ENCODE results near the gene PTPRR. TPM values are rescaled to one million over a fixed set of nuclear protein-coding genes. Genes with fewer than 3 reads are reported as not detected.

Gene PTPRR
- total RNA-seq, 1 donor from 2014 or later = not detected

- intact Hi-C loops (cut with micrococcal nuclease) = no loop called here
Observed at GRCh38 chr12:70706611-70707010, 213.9 kb downstream of the PTPRR start.

GRCh38 chr12:70698345-70698744 lies 222.2 kb downstream of the PTPRR start:
- intact Hi-C loops (cut with micrococcal nuclease) = no loop called here

- intact Hi-C loops (cut with micrococcal nuclease) = no loop called here
Observed at GRCh38 chr12:70695361-70696023, 225.0 kb downstream of the PTPRR start.

- intact Hi-C loops (cut with micrococcal nuclease) = no loop called here
Observed at GRCh38 chr12:70692681-70693288, 227.8 kb downstream of the PTPRR start.

DNA sequence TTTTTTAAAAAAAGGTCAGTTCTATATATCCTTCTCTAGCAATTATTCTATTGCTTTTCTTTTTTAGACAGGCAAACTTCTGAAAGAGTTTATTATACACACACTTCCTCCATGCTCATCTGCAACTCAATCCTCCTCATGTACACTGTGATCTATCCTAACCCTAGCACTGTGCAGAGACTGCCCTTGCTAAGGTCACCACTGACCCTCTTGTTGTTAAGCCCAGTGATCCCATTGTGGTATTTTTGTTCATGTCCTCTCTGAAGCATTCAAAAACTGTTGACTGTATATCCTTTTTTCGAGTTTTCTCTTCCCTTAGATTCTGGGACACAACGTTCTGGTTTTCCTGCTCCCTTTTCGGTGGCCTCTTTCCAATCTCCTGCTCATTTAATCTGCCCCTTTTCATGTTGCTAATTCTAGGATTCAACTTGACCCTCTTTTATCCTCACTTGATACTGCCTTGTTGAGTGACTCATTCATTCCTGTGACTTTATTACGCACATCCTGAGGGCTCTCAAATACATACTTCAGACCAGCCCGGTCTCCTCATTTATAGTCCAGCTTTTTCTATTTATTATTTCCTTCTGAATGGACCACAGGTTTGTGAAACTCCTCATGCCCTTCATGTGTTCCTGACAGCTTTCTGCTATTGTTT lies 229.4 kb downstream of the PTPRR start:
- intact Hi-C loops (cut with micrococcal nuclease) = no loop called here

DNA sequence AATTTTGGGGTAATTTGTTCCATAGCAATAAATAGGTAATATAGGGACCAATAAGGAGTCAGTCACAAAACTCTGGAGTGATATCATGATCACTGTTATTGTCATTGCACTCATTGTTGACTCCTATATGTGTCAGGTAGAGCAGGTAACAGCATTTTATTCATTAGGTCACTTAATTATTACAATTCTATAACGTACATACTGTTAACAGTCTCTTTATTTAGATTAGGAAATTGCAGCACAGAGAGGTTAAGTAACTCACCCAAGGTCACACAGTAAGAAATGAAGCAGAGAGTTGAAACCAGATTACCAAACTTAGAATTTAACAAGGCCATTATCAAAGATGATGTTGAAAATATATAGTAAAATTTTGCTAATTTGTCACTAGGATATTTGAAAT lies 233.6 kb downstream of the PTPRR start:
- intact Hi-C loops (cut with micrococcal nuclease) = no loop called here

DNA sequence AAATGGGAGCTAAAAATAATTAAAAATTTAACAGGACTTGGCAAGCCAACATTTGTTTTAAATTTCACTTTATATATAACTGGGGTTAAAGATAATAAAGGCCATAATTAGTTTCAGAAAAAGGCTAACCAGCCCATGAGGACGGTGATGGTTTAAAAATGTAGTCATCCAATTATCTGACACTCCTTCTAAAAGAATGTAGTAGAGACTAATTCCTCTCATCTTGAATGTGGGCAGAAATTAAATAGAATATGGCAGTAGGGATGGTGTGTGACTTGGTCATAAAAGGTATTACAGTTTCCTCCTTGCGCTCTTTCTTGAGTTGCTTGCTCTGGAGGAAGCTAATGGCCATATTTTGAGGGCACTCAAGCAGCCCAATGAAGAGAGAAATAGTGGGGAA lies 234.2 kb downstream of the PTPRR start:
- intact Hi-C loops (cut with micrococcal nuclease) = no loop called here

GRCh38 chr12:70683976-70684375 lies 236.6 kb downstream of the PTPRR start:
- intact Hi-C loops (cut with micrococcal nuclease) = no loop called here

GRCh38 chr12:70671698-70672097 lies 248.8 kb downstream of the PTPRR start:
- intact Hi-C loops (cut with micrococcal nuclease) = no loop called here

GRCh38 chr12:70670948-70671347 lies 249.6 kb downstream of the PTPRR start:
- intact Hi-C loops (cut with micrococcal nuclease) = no loop called here

DNA sequence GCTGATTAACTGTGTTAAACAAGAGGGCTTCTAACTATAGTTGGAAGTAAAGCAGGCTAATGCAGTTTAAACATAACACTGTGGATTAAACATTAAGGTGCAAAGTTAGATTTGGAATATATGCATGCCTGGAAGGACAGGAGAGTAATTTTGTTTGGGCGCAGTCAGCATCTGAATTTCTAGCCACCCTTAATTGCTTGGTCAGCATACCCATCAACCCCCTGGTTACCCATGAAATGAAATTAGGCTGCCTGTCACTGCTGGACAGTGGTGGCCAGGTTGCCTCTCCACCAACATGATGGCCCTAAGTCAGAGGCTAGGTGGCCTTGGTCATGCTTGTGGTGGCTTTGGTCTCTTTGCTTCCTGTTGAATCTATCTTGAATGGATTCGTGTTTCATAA lies 253.3 kb downstream of the PTPRR start:
- intact Hi-C loops (cut with micrococcal nuclease) = no loop called here

- intact Hi-C loops (cut with micrococcal nuclease) = no loop called here
Observed at GRCh38 chr12:70666364-70666763, 254.2 kb downstream of the PTPRR start.

GRCh38 chr12:70664465-70664881 lies 256.1 kb downstream of the PTPRR start:
- intact Hi-C loops (cut with micrococcal nuclease) = no loop called here

GRCh38 chr12:70663838-70664237 lies 256.7 kb downstream of the PTPRR start:
- intact Hi-C loops (cut with micrococcal nuclease) = no loop called here

DNA sequence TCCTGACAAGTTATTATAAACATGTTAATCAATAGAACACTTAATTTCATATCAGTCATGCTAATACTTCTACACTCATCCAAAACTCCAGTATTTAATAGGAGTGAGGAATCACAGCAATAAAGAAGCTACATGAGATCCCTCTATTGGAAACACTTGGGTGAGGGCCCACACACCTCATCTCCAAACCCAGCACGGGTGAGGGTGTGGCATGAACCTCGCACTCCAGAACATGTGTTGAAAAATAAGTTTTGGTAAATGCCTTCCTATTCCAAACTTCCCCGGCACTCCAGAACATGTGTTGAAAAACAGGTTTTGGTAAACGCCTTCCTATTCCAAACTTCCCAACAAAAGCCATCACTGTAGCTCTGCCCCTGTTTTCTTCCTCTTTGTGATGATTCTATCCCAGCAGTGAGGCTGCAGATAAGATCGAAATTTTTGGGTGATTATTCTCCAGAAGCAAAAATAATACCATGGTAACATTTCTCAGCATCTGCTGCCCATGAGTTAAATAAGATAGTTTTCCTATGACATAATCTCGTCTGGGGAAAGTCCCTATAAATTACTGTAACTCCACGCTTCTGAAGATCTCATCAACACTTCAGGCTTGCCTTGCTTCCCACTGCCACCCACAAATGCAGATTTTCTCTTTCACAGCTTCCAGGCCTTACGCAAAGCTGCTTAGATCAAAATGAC lies 258.9 kb downstream of the PTPRR start:
- intact Hi-C loops (cut with micrococcal nuclease) = no loop called here

DNA sequence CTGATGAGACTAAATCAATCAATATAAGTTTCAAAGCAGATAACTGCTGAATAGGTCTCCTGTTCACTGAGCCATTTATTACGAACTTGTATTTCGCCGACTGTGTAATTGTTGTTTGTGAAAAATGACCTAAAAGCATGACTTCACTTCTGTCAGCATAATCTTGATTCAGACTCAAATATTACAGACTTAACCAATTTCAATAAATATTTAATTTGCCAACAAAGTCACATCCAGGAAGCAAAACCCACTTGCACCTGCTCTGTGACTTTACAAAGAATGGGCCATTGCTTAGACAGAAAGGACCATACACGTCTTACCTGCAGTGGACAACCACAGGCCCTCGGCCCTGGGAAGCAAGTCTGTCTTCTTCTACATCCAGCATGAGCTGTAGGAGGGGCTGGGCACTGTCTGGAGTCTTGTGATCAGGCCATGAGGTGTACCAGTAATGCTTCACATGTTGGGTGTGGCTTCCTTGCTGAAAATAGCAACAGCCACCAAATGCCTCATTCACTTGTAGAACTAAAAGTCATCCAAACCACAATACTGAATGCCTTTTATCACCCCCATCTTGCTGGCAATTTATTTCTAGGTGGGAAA lies 259.8 kb downstream of the PTPRR start:
- intact Hi-C loops (cut with micrococcal nuclease) = no loop called here

DNA sequence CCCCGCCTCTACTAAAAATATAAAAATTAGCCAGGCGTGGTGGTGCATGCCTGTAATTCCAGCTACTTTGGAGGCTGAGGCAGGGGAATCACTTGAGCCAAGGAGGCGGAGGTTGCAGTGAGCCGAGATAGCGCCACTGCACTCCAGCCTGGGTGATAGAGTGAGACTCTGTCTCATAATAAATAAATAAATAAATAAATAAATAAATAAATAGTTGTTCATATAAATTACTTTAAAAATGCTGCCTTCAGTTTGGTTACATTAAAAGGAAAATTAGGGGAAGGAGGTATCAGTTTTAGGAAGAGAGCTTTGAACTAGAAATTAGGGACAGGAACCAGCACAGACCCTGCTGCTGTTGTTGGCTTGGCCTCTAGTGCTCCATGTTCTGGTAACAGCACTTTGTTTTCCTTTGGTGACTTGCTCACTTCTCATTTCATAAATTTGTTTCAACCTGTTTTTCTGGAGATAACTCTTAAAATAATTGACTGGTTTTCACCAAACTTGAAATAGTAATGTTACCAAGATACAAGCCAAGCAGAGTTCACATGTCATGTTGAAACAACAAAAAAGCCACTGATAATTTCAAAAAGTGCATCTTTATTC lies 260.4 kb downstream of the PTPRR start:
- intact Hi-C loops (cut with micrococcal nuclease) = no loop called here

GRCh38 chr12:70659077-70659606 lies 261.4 kb downstream of the PTPRR start:
- intact Hi-C loops (cut with micrococcal nuclease) = no loop called here

GRCh38 chr12:70657616-70658286 lies 262.8 kb downstream of the PTPRR start:
- intact Hi-C loops (cut with micrococcal nuclease) = no loop called here

GRCh38 chr12:70652451-70652850 lies 268.1 kb downstream of the PTPRR start:
- intact Hi-C loops (cut with micrococcal nuclease) = no loop called here

- intact Hi-C loops (cut with micrococcal nuclease) = no loop called here
Observed at GRCh38 chr12:70648831-70649230, 271.7 kb downstream of the PTPRR start.
